Hypothalamus (tissue), 51 donors: ENCODE results near the gene IFI35.
"Not testable (repeated sequence)": the region's sequence is repeated elsewhere in the genome, so short reads cannot be mapped to it uniquely, and the experiment has no call there.

Experiments
- DNase-seq, 51 donors: peaks; one replicate each; lab custom pipeline; 2025; lab: John Stamatoyannopoulos, UW

Gene IFI35

DNA sequence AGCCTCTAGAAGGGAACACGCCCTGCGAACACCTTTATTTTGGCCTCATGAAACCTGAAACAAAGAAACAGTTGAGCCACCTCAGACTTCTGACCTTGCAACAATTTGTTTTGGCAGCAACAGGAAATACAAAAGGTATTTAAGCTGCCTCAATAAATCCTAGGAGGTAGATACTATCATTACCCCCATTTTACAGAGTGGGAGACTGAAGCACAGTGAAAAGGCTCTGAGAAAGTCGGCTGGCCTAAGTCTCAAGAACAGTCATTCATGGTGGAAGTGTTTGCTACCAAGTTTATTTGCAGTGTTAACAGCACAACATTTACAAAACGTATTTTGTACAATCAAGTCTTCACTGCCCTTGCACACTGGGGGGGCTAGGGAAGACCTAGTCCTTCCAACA lies 37.4 kb downstream of the IFI35 start:
- DNase-seq, result no peak

DNA sequence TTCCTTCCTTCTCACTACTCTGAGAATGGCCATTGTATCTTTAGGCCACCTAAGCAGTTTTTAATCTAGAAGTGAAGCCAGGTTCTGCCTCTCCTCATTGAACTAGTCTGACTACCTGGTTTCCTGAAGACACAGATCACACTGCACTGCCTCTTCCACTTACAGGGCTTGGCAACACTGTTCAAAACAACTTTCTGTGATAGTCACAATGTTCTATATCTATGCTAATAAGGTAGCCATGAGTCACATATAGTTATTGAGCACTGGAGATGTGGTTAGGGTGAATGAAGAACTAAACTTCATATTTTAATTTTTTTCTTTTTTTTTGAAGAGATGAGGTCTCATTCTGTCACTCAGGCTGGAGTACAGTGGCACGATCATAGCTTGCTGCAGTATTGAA lies 45.4 kb downstream of the IFI35 start:
- no peak for DNase-seq

GRCh38 chr17:43053008-43053407 lies 46.4 kb downstream of the IFI35 start:
- DNase-seq, result not testable (repeated sequence)

DNA sequence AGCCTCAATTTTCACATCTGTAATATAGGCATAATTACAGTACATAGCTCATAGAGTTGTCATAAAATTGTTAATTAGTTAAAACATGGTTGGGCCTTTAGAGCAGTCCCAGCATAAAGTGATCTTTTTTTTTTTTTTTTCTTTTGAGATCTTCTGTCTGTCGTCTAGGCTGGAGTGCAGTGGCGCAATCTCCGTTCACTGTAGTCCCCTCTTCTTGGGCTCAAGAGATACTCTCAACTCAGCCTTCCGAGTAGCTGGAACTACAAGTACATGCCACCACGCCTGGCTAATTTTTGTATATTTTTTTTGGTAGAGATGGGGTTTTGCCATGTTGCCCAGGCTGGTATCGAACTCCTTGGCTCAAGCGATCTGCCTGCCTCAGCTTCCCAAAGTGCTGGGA lies 49.5 kb downstream of the IFI35 start:
- no peak for DNase-seq

DNA sequence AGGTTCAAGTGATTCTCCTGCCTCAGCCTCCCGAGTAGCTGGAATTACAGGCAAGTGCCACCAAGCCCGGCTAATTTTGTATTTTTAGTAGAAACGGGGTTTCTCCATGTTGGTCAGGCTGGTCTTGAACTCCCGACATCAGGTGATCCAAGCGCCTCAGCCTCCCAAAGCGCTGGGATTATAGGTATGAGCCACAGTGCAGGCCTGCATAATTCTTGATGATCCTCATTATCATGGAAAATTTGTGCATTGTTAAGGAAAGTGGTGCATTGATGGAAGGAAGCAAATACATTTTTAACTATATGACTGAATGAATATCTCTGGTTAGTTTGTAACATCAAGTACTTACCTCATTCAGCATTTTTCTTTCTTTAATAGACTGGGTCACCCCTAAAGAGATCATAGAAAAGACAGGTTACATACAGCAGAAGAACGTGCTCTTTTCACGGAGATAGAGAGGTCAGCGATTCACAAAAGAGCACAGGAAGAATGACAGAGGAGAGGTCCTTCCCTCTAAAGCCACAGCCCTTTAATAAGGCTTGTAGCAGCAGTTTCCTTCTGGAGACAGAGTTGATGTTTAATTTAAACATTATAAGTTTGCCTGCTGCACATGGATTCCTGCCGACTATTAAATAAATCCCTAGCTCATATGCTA lies 56.5 kb downstream of the IFI35 start:
- DNase-seq, result no peak
